ENCODE data around the gene SERPINB10.

The SERPINB10 gene

GRCh38 chr18:63897072-63897471, 10.7 kb upstream of the SERPINB10 start:
- no peaks in the 10 kb centered on the region for H3F3A ChIP-seq (ENCODE audit: low read depth)
- no peaks in the 10 kb centered on the region for H3K79me2 ChIP-seq (ENCODE audit: insufficient read depth, low read length)
- H3K27me3 ChIP-seq (ENCODE audit: insufficient read depth, low read length, poor library complexity, severe bottlenecking) = no peaks in the 10 kb centered on the region
- H3K9me2 ChIP-seq (replicated peaks; ENCODE audit: low read depth, low read length) = no peaks in the 10 kb centered on the region
- H3K9ac ChIP-seq (ENCODE audit: low read depth, low read length, poor library complexity, severe bottlenecking) = no peak overlapping the region
- no peak overlapping the region for H3K4me2 ChIP-seq (ENCODE audit: low read depth, low read length, poor library complexity, severe bottlenecking)
- H3K36me3 ChIP-seq (ENCODE audit: insufficient read depth, low read length) = no peaks in the 10 kb centered on the region
- H3K4me3 ChIP-seq (ENCODE audit: low read length, poor library complexity, severe bottlenecking) = no peak overlapping the region
- H3K4me1 ChIP-seq (ENCODE audit: insufficient read depth, low read length, poor library complexity, severe bottlenecking) = no peaks in the 10 kb centered on the region
- no peak overlapping the region for H2AFZ ChIP-seq (ENCODE audit: low read length)
- TF ChIP-seq, protein P1, sequence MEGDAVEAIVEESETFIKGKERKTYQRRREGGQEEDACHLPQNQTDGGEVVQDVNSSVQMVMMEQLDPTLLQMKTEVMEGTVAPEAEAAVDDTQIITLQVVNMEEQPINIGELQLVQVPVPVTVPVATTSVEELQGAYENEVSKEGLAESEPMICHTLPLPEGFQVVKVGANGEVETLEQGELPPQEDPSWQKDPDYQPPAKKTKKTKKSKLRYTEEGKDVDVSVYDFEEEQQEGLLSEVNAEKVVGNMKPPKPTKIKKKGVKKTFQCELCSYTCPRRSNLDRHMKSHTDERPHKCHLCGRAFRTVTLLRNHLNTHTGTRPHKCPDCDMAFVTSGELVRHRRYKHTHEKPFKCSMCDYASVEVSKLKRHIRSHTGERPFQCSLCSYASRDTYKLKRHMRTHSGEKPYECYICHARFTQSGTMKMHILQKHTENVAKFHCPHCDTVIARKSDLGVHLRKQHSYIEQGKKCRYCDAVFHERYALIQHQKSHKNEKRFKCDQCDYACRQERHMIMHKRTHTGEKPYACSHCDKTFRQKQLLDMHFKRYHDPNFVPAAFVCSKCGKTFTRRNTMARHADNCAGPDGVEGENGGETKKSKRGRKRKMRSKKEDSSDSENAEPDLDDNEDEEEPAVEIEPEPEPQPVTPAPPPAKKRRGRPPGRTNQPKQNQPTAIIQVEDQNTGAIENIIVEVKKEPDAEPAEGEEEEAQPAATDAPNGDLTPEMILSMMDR (conservative IDR thresholded peaks at IDR 0.05; ENCODE audit: low read length) = no peak
- TF ChIP-seq EZH2phosphoT487 (IDR thresholded peaks at IDR 0.05; ENCODE audit: borderline replicate concordance) = no peak
- no peaks in the 10 kb centered on the region for H3K9me3 ChIP-seq (ENCODE audit: insufficient read depth, low read depth, low read length)
- no peaks in the 10 kb centered on the region for H4K20me1 ChIP-seq (ENCODE audit: insufficient read depth, low read length, poor library complexity, severe bottlenecking)

DNA sequence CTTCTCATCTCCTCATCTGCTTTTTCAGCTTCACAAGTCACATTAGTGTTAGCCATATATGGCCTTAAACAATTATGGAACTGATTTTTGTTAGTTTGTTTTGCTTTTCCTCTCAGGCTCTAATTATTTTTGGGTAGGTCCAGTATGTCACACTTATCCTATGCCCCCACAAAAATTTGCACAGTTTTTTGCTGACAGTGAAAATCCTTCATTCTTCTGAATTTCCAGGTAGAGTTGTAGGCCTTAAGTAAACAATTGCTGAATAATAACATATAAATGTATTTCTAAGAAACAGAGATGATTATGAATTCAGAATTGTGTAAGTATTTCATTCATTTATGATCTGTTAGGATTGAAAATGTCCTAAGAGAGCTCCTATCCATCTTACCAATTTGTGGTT, 8.6 kb upstream of the SERPINB10 start:
- Histone ChIP-seq H3K4me2 (ENCODE audit: low read depth, low read length, poor library complexity, severe bottlenecking) (no peak overlapping the region), H4K20me1 (ENCODE audit: insufficient read depth, low read length, poor library complexity, severe bottlenecking) (no peaks in the 10 kb centered on the region), H3K9ac (ENCODE audit: low read depth, low read length, poor library complexity, severe bottlenecking) (no peak overlapping the region), H3K4me3 (ENCODE audit: low read length, poor library complexity, severe bottlenecking) (no peak overlapping the region), H3K4me1 (ENCODE audit: insufficient read depth, low read length, poor library complexity, severe bottlenecking) (no peaks in the 10 kb centered on the region), H3K36me3 (ENCODE audit: insufficient read depth, low read length) (no peaks in the 10 kb centered on the region), H3K9me3 (ENCODE audit: insufficient read depth, low read depth, low read length) (no peaks in the 10 kb centered on the region), H3K27me3 (ENCODE audit: insufficient read depth, low read length, poor library complexity, severe bottlenecking) (no peaks in the 10 kb centered on the region), H3K9me2 (replicated peaks; ENCODE audit: low read depth, low read length) (no peaks in the 10 kb centered on the region), H3F3A (ENCODE audit: low read depth) (no peaks in the 10 kb centered on the region), H2AFZ (ENCODE audit: low read length) (no peak overlapping the region), H3K79me2 (ENCODE audit: insufficient read depth, low read length) (no peaks in the 10 kb centered on the region)
- no peak for TF ChIP-seq EZH2phosphoT487 (IDR thresholded peaks at IDR 0.05; ENCODE audit: borderline replicate concordance)
- TF ChIP-seq, protein P1 (conservative IDR thresholded peaks at IDR 0.05; ENCODE audit: low read length) = no peak

DNA sequence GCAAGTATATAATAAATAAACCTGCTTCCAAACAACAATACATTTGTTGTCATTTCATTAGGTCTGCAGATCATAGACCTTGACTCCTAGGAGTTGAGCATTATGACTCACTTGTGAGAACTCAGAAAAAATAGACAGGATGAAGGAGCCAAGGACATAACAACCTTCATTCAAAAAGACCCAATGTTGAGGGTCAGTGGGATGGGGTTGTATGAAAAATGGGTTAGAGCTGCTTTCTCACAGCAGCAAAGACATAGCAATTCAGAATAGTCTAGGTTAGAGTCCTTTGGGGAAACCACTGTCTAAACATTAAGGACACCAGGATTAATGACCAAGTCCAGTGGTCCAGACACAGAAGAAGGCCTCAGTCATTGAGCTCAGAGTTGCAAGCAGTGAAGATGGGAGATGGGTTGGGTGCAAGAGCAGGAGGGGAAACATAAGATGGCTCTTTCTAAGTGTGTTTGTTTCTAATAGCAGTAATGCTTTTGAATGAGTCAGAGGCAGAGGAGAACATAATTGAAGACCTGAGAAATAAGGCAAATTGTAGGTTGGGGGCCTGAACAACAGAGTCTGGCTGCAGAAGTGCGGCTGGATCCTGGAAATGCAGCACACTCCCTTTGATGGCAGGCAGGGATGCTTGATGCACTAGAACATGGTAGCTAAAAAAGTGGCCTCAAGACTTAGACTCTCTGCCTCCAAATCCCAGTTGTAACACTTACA, 3.7 kb upstream of the SERPINB10 start:
- Histone ChIP-seq H3F3A (ENCODE audit: low read depth) (no peaks in the 10 kb centered on the region), H3K9me2 (replicated peaks; ENCODE audit: low read depth, low read length) (no peaks in the 10 kb centered on the region), H3K36me3 (ENCODE audit: insufficient read depth, low read length) (no peaks in the 10 kb centered on the region), H3K9me3 (ENCODE audit: insufficient read depth, low read depth, low read length) (no peaks in the 10 kb centered on the region), H3K79me2 (ENCODE audit: insufficient read depth, low read length) (no peaks in the 10 kb centered on the region), H3K27me3 (ENCODE audit: insufficient read depth, low read length, poor library complexity, severe bottlenecking) (no peaks in the 10 kb centered on the region), H3K9ac (ENCODE audit: low read depth, low read length, poor library complexity, severe bottlenecking) (no peak overlapping the region), H3K4me3 (ENCODE audit: low read length, poor library complexity, severe bottlenecking) (no peak overlapping the region), H4K20me1 (ENCODE audit: insufficient read depth, low read length, poor library complexity, severe bottlenecking) (no peaks in the 10 kb centered on the region), H2AFZ (ENCODE audit: low read length) (no peak overlapping the region), H3K4me2 (ENCODE audit: low read depth, low read length, poor library complexity, severe bottlenecking) (no peak overlapping the region), H3K4me1 (ENCODE audit: insufficient read depth, low read length, poor library complexity, severe bottlenecking) (no peaks in the 10 kb centered on the region)
- no peak for TF ChIP-seq EZH2phosphoT487 (IDR thresholded peaks at IDR 0.05; ENCODE audit: borderline replicate concordance)
- TF ChIP-seq, protein P1 (conservative IDR thresholded peaks at IDR 0.05; ENCODE audit: low read length) = no peak
